GM12874 (cell line): Measurements from ENCODE around the gene EMC8.

Source experiments
- CTCF ChIP-seq: IDR thresholded peaks from 2 replicates; pipeline ENCODE4 v1.5.1; 2011; ENCODE audit warnings: low read depth, mild to moderate bottlenecking, control low read depth, low read length, moderate library complexity; ENCODE audit not compliant: insufficient read depth

EMC8 gene

GRCh38 chr16:85751698-85752501 is 47.4 kb downstream of the EMC8 start:
- no peak for TF ChIP-seq CTCF

GRCh38 chr16:85750827-85751697 is 48.3 kb downstream of the EMC8 start, which contains the start of gene C16orf74:
TSS of gene C16orf74 (minus strand) at chr16:85751096. CDS start at chr16:85735217, 15,879 bp downstream.
- no peak for TF ChIP-seq CTCF

- no peak for TF ChIP-seq CTCF
Observed at GRCh38 chr16:85750146-85750826, 49.1 kb downstream of the EMC8 start.

GRCh38 chr16:85749771-85750145 is 49.6 kb downstream of the EMC8 start:
- TF ChIP-seq CTCF, result no peak

GRCh38 chr16:85746460-85747215 is 52.7 kb downstream of the EMC8 start:
- TF ChIP-seq CTCF, result no peak

- no peak for TF ChIP-seq CTCF
Observed at GRCh38 chr16:85738923-85739715, 60.2 kb downstream of the EMC8 start.
